HEK293T (cell line): Measurements from ENCODE around the gene EFTUD2.

Source experiments
- CTCF ChIA-PET: fragments of 350-600 bp; formaldehyde crosslinking; extraction: SDS; loops from one replicate; lab custom pipeline; 2021; ENCODE audit warnings: antibody characterized with exemption, inconsistent platforms; lab: Yijun Ruan, JAX
- POLR2A ChIA-PET: fragments of 350-600 bp; formaldehyde crosslinking; extraction: SDS; loops from one replicate; lab custom pipeline; 2020; ENCODE audit warnings: antibody characterized with exemption, inconsistent platforms; lab: Yijun Ruan, JAX
- DNase-seq: peaks from one replicate; pipeline ENCODE4 v3.0.0; 2012; ENCODE audit warnings: mixed read lengths; ENCODE audit errors: extremely low spot score
- ARNT ChIP-seq: fragments of 450-650 bp; IDR thresholded peaks from 2 replicates; pipeline ENCODE4 v1.6.1; 2017; ENCODE audit warnings: mild to moderate bottlenecking
- BHLHE40 ChIP-seq: fragments of 450-650 bp; IDR thresholded peaks from 2 replicates; pipeline ENCODE4 v1.6.1; 2016; ENCODE audit warnings: mild to moderate bottlenecking, moderate library complexity, borderline replicate concordance
- CTBP1 ChIP-seq: fragments of 450-650 bp; IDR thresholded peaks from 2 replicates; pipeline ENCODE4 v1.6.1; 2016; ENCODE audit warnings: borderline replicate concordance
- ELF4 ChIP-seq: fragments of 450-650 bp; IDR thresholded peaks from 2 replicates; pipeline ENCODE4 v1.6.1; 2017; ENCODE audit warnings: antibody characterized with exemption
- FOXA1 ChIP-seq: fragments of 450-650 bp; IDR thresholded peaks from 2 replicates; pipeline ENCODE4 v1.6.1; 2016; ENCODE audit warnings: mild to moderate bottlenecking
- FOXK2 ChIP-seq: fragments of 450-650 bp; IDR thresholded peaks from 2 replicates; pipeline ENCODE4 v1.6.1; 2016; ENCODE audit warnings: mild to moderate bottlenecking
- FOXM1 ChIP-seq: fragments of 450-650 bp; IDR thresholded peaks from 2 replicates; pipeline ENCODE4 v1.6.1; 2017; ENCODE audit warnings: mild to moderate bottlenecking, borderline replicate concordance
- HDGF ChIP-seq: fragments of 450-650 bp; IDR thresholded peaks from 2 replicates; pipeline ENCODE4 v1.6.1; 2017; ENCODE audit warnings: antibody characterized with exemption, borderline replicate concordance
- L3MBTL2 ChIP-seq: fragments of 450-650 bp; conservative IDR thresholded peaks from 2 replicates; pipeline ENCODE4 v1.6.1; 2016; ENCODE audit warnings: mild to moderate bottlenecking
- LEF1 ChIP-seq: fragments of 450-650 bp; IDR thresholded peaks from 2 replicates; pipeline ENCODE4 v1.6.1; 2017; ENCODE audit warnings: mild to moderate bottlenecking, borderline replicate concordance
- NFRKB ChIP-seq: fragments of 450-650 bp; IDR thresholded peaks from 2 replicates; pipeline ENCODE4 v1.6.1; 2016; ENCODE audit warnings: mild to moderate bottlenecking, moderate library complexity
- PKNOX1 ChIP-seq: fragments of 450-650 bp; IDR thresholded peaks from 2 replicates; pipeline ENCODE4 v1.6.1; 2016
- SP1 ChIP-seq: fragments of 450-650 bp; IDR thresholded peaks from 2 replicates; pipeline ENCODE4 v1.6.1; 2017
- SUZ12 ChIP-seq: fragments of 450-650 bp; IDR thresholded peaks from 2 replicates; pipeline ENCODE4 v1.6.1; 2016; ENCODE audit warnings: mild to moderate bottlenecking
- TARDBP ChIP-seq: fragments of 450-650 bp; IDR thresholded peaks from 2 replicates; pipeline ENCODE4 v1.6.1; 2016
- ZNF384 ChIP-seq: fragments of 450-650 bp; IDR thresholded peaks from 2 replicates; pipeline ENCODE4 v1.6.1; 2016

The EFTUD2 gene

GRCh38 chr17:44877121-44877520, 22.1 kb downstream of the EFTUD2 start:
- ChIA-PET CTCF (interaction anchor here (0.6 to 1.0 kb wide), 3 partner anchors 98 to 128 kb away, joined by 3 to 4 read pairs (median 3); no protein-coding TSS in a partner anchor), POLR2A (interaction anchor here (1.3 kb wide), 1 partner anchor 101 kb away, joined by 3 read pairs; no protein-coding TSS in a partner anchor)
- DNase-seq: no peak
- TF ChIP-seq HDGF (no peak), TARDBP (no peak), SUZ12 (no peak), PKNOX1 (no peak), CTBP1 (no peak), LEF1 (no peak), ZNF384 (no peak), ELF4 (no peak)

- CTCF ChIA-PET: no interaction called here
Observed at GRCh38 chr17:44875761-44876160, 23.5 kb downstream of the EFTUD2 start.

GRCh38 chr17:44872131-44872768, 27.0 kb downstream of the EFTUD2 start:
- CTCF ChIA-PET: no interaction called here
- DNase-seq: no peak
- TF ChIP-seq PKNOX1 (no peak), ZNF384 (no peak), CTBP1 (no peak), HDGF (no peak), ARNT (no peak), FOXK2 (no peak), SUZ12 (no peak)
- POLR2A ChIA-PET: no interaction called here

More at GRCh38 chr17:44875761-44876160, 23.5 kb downstream of the EFTUD2 start:
- TF ChIP-seq ELF4 (no peak), HDGF (no peak), BHLHE40 (no peak), CTBP1 (no peak), L3MBTL2 (no peak), FOXM1 (no peak), TARDBP (no peak), ZNF384 (no peak)
- no peak for DNase-seq
- POLR2A ChIA-PET: no interaction called here

- TF ChIP-seq TARDBP (no peak), ARNT (no peak), PKNOX1 (no peak), LEF1 (no peak), ZNF384 (no peak), SUZ12 (no peak), SP1 (no peak), FOXA1 (no peak), FOXK2 (no peak), NFRKB (no peak), HDGF (no peak), CTBP1 (no peak), ELF4 (no peak), FOXM1 (no peak), L3MBTL2 (no peak), BHLHE40 (no peak)
- ChIA-PET POLR2A (no interaction called here), CTCF (no interaction called here)
- DNase-seq: no peak
Observed at GRCh38 chr17:44871556-44871955, 27.7 kb downstream of the EFTUD2 start.

- ChIA-PET POLR2A (interaction anchor here (1.6 to 2.7 kb wide), 2 partner anchors 90 to 93 kb away, joined by 6 to 8 read pairs; no protein-coding TSS in a partner anchor), CTCF (interaction anchor here (1.4 to 5.3 kb wide), 3 partner anchors 10 to 88 kb away, joined by 4 to 37 read pairs (median 4); no protein-coding TSS in a partner anchor)
- no peak for DNase-seq
- TF ChIP-seq CTBP1: no peak
- no peak for TF ChIP-seq FOXA1
- TF ChIP-seq ZNF384: no peak
- no peak for TF ChIP-seq SUZ12
- no peak for TF ChIP-seq HDGF
- no peak for TF ChIP-seq BHLHE40
- no peak for TF ChIP-seq PKNOX1
Observed at GRCh38 chr17:44867841-44868240, 31.4 kb downstream of the EFTUD2 start.
